ENCODE data around the gene PDE6A.

DNA sequence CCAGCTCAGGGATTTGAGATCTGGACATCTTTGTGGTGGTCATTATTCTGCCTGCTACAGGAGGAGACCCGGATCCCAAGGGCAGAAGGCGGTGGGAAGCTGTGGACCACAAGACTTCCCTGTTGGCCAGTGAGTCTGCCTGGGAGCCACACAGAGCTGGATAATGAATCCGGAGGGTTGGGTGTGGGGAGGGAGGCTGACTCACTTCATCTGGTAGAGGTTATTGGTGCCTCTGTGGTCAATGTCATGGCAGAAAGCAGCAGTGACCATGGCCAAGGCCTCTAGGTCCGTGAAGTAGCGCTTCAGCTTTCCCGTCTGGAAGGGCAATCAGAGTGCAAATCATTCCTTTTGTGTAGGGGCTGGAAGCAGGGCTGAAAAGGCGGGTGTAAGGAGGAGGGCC is 58.5 kb downstream of the PDE6A start:
- TF ChIP-seq EZH2phosphoT487 (IDR thresholded peaks at IDR 0.05; ENCODE audit: borderline replicate concordance, low read length), result no peak
- TF ChIP-seq, protein P1, sequence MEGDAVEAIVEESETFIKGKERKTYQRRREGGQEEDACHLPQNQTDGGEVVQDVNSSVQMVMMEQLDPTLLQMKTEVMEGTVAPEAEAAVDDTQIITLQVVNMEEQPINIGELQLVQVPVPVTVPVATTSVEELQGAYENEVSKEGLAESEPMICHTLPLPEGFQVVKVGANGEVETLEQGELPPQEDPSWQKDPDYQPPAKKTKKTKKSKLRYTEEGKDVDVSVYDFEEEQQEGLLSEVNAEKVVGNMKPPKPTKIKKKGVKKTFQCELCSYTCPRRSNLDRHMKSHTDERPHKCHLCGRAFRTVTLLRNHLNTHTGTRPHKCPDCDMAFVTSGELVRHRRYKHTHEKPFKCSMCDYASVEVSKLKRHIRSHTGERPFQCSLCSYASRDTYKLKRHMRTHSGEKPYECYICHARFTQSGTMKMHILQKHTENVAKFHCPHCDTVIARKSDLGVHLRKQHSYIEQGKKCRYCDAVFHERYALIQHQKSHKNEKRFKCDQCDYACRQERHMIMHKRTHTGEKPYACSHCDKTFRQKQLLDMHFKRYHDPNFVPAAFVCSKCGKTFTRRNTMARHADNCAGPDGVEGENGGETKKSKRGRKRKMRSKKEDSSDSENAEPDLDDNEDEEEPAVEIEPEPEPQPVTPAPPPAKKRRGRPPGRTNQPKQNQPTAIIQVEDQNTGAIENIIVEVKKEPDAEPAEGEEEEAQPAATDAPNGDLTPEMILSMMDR (IDR thresholded peaks at IDR 0.05; ENCODE audit: low read depth, low read length, poor library complexity, severe bottlenecking), result no peak

Measured in DOHH2 (cell line).